Right renal cortex interstitium (tissue), 3 donors: ENCODE measurements around the gene EWSR1. TPM values are rescaled to one million over a fixed set of nuclear protein-coding genes. Genes with fewer than 3 reads are reported as not detected.
A peak's percentile ranks its signal among the peaks of the same experiment; 100 is the strongest.
"Not testable (repeated sequence)": the region's sequence is repeated elsewhere in the genome, so short reads cannot be mapped to it uniquely, and the experiment has no call there.

ENCODE experiments used
- DNase-seq, 3 donors: peaks; one replicate each; pipeline ENCODE4 v3.0.0-alpha.2; 2013; ENCODE audit warnings: low read depth in 3 of 3, low spot score in 2 of 3
- polyA plus RNA-seq, 3 donors: library from polyadenylated mRNA; unstranded; fragments of 120-200 nt; gene quantifications; one replicate each; pipeline ENCODE4 v1.2.1, GENCODE V29; 2013; ENCODE audit not compliant: insufficient read length in 3 of 3

Gene EWSR1
- polyA plus RNA-seq, 3 donors = 287 to 335 (median 320) TPM

DNA sequence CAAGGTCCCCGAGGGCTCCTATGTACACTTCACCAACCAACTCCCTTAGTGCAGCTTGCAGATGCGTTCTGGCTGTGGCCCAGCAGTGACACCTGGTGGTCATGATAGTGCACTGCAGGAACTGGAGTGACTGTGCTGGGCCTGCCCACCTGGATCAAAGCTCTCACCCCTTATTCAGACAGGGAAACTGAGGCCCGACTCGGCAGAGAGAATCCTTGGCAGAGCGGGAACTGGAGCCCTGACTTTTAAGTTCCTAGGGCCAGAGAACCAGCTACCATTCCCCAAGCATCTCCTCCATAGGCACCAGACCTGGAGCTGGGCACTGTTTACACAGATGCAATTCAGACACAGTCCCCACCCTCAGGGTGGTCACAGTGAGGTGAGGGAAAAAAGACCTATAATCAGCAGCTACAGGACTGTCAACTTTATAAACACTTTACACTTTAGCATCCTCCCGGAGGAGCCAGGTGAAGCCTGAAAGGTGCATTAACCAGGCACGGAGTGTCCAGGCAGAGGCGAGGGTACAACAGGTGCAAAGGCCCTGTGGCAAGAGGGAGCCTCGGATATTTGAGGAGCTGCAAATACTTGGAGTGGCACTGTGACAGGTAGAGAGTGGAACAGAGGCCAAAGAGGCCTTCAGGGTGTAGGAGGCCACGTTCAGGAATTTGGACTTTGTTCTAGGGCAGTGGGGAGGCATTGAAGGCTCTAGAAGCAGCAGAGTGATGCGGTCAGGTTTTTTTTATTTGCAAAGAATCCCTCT is 22.3 kb upstream of the EWSR1 start:
- peak in 2 of 3 donors; percentile 32 to 44 for DNase-seq

DNA sequence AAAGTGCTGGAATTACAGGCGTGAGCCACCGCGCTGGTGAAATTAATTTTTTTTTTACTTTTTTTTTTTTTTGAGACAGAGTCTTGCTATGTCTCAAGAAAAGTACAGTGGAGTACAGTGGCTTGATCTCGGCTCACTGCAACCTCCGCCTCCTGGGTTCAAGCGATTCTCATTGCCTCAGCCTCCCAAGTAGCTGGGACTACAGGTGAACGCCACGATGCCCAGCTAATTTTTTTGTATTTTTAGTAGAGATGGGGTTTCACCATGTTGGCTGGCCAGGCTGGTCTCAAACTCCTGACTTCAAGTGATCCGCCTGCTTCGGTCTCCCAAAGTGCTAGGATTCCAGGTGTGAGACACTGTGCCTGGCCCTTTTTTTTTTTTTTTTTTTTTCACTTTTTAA is 20.2 kb upstream of the EWSR1 start:
- DNase-seq = not testable (repeated sequence)

DNA sequence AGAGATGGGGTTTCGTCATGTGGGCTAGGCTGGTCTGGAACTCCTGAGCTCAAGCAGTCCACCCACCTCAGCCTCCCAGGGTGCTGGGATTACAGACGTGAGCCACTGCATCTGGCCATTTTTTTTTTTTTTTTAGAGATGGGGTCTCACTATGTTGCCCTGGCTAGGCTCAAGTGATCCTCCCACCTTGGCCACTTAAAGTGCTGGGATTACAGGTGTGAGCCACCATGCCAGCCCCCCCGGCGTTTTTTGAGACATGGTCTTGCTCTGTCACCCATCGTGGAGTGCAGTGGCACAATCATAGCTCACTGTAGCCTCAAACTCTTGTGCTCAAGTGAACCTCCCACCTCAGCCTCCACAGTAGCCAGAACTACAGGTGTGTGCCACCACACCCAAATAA is 16.8 kb upstream of the EWSR1 start:
- no peak for DNase-seq

DNA sequence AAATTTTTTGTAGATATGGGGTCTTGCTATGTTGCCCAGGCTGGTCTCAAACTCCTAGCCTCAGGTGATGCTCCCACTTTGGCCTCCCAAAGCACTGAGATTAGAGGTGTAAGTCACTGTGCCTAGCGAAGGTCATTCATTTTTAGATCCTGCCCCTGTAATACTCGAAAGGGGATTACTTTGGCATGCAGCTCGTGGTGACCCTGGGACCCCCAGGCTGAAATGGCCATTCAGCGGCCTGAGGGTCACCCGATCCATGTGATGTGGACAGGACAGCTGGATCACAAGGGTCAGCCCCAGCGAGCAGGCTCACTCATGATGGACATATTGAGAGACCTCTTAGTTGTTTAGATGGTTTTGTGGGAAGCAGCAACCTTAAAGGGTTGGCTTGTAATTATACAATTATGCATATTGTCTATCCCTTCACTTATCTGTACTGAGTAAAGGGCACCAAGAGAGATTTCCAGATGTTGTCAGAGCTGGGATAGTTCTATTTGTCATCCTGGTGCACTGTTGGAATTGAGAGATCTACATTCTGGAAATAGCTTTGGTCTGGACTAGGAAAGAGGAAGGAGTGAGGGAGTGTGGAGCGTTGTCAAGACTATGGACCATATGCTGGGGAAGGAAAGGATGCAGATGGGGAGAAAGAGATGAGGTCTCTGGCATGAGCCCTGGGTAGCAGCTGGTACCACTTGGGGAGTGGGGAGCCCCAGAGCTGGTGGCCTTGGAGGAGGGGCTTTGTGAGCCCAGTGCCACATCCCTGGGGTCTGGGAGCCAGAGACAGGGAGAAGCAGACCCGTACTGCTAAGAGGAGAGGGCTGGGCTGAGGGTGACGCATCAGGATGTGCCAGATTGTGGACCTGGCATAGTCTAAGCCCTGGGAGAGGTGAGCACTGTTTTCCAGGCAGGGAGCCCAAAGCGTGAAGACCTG is 15.8 kb upstream of the EWSR1 start:
- DNase-seq = no peak

DNA sequence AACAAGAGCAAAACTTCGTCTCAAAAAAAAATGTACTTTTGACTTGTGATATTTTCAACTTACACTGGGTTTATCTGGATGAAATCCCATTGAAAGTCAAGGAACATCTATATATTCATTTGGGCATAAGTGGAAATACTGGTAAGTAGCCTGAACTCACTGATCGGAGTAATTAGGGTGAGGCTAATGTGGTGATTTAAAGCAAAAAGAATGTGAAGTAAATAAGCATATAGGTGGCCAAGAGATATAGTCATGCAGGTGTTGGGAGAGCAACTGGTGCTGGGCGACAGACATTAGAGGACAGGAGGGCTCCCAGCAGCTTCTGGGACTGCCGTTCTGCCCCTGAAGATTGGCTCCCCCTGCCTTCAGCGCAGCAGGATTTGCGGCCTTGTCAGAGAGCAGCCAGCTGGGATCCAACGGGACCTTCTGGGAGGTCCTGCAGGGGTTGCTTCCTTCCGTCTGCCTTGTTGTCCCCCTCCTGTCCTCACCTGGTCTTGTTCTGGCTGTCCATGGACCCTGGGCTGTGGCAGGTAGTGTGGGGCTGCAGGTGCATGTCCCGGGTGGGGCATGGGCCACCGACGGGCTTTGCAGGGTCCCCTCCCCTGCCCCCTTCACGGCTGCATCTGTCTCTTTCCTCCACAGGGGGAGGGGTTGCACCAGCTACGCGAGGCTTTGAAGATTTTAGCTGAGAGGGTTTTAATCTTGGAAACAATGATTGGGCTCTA is 14.3 kb upstream of the EWSR1 start:
- DNase-seq = no peak

DNA sequence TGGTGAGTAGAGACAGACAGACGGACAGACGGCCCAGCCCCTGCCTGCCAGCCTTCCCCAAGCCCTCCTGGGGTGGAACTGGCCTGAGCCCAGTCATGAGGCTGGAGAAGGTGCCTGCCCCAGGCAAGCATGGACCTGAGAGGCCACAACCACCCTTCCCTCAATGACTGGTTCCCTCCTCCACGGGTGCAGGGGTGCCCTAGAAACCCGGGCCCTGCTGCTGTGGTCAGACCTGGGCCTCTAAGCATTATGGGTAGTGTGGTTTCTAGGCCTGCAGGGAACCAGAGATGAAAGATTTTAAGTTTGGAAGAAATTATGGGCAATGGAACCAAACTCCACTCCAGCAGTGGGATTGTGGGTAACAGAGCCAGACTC is 13.8 kb upstream of the EWSR1 start:
- no peak for DNase-seq

DNA sequence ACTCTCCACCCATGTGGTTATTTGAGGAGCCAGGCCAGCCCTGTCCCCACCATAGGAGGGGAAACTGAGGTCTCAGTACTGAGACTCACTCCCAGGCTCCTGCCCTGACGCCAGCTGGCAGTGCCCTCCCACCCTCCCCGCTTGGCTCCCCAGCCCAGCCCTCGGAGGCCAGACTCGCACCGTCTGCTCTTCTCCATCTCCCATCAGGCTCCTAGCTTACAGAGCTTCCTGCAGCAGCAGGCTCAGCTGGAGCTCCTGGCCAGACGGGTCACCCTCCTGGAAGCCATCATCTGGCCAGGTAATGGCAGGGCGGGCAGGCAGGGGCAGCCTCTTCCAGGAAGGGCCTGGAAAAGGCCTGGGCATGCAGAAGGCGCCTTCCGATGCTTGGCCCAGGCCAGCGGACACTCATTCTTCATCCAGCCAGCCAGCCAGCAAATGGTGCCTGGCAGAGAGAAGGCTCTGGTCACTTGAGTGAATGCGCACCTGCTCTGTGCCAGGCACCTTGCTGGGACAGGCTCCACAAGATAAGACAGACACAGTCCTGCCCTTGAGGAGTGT is 12.9 kb upstream of the EWSR1 start:
- DNase-seq = no peak

DNA sequence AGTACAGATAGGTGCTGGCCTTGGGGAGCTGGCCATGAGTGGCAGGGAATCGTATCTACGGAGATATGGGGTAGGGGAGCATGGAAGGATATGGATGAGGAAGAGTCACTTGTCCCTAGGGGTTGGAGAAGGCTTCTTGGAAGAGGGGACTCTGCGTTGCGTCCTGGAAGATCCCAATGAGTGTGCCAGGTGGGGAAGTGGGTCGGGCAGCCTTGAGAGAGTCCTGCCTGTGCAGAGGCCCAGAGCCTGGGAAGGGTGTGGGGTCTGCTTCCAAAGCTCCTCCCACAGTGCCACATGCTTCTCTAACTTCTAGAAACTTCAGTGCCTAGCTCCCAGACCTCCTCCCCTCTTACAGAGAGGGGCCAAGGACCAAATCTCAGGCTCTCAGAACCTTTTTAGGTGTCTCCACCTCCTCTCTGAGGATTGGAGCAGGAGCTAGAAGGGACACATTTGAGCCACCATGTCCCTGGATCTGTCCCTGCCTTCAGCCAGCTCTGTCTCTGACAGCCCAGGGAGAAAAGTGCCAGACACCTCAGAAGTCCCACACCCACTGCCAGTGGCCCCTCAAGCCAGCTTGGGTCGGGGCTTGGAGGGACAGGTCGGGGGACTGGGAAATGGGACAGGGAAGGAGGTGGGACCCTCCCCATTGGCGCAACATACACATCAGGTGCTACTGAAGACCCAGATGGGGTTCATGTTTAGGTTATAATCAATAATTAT is 11.3 kb upstream of the EWSR1 start:
- DNase-seq = no peak

DNA sequence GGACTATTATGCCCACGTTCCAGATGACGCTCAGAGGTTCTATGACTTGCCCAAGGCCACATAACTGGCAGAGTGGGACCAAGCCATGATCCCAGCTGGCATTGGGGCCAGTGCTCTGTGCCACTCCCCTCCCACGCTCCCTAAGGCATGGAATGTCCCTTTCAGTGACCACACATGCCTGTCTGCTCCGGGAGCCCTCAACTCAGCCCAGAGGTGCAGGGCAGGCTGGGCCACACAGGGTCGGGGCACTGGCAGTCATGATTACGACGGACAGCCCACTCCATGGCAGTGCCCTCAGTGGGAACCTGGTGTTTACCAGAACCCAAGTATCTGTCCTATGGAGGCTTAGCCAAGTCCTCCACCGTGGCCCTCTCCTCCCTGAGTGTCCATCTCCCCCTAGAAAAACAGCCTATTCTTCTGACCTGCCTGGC is 10.3 kb upstream of the EWSR1 start:
- DNase-seq = no peak

DNA sequence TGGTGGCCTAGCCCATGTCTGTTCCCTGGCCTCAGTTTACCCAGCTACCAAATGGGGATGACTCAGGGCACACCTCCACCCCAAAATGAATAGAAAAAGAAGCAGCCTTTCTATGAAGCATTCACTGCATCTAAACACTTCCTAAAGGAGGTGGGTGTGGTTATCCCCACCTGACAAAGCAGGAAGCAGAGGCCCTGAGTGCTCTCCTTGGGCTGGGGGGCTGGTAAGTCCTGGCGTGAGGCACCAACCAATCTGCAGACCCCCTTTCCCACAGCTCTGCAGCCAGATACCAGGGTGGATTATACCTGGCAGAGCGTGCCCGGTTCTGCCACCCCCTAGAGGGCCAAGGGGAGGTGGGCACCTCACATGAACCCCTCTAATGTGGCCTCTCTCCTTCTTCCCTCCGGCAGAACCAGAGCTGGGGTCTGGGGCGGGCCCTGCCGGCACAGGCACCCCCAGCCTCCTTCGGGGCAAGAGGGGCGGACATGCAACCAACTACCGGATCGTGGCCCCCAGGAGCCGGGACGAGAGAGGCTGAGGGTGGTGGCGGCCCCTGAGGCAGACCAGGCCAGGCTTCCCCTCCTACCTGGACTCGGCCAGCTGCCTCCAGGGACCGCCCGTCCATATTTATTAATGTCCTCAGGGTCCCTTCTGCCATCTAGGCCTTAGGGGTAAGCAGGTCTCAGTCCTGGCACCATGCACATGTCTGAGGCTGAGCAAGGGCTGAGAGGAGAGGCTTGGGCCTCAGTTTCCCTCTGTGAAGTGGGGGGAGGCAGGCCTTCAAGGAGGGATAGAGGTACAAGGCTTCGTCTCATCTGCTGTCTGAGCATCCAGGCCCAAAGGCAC is 9.4 kb upstream of the EWSR1 start:
- no peak for DNase-seq

DNA sequence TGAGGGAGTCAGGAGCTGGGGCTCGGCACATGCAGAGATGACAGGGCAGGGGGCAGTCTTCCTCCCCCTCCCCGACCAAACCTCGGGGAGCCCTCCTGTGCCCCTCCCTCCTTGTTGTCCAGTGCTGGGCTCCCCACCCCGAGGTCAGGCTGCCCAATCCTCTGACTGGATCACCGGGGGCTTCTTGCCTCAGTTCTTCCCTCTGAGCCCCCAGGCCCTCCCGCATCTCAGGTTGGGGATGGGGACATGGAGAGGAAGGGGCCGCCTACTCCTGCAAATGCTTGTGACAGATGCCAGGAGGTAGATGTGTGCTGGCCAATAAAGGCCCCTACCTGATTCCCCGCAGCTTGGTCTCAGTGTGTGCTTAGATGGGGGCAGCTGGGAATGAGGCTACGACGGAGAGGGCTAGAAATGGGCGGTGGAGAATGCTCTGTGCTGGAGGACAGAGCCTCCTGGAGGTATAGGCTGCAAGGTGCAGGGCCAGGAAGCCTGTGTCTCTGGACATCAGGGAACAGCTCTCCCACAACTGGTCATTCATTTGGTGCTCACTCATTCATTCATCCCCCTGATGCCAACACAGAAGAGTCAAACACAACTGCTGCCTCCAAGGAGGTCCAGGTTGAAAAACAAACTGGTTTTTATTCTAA is 8.7 kb upstream of the EWSR1 start:
- no peak for DNase-seq

DNA sequence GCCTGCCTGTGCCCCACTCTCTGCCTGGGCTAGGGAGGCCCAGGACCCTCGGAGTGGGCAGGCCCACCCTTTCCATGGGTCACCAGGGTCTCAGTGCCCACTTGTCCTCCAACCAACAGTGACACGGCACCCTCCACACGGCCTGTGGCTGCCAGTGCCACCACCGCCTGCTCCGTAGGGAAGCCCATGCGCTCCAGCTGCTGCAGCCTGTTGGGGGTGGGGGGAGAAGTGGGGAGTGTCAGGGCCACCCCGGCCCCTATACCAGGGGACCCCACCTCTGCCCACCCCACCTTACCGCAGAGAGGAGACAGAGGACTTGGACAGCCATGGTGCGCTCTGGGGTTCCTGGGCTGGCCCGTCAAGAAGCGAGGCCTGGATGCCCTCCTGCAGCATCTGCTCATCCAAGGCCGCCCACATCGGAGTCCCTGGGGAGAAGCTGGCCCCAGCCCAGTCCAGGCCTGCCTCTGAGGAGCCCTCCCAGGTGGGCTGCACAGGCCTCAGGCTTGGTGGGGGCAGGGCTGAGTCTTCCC is 8.0 kb upstream of the EWSR1 start:
- no peak for DNase-seq

DNA sequence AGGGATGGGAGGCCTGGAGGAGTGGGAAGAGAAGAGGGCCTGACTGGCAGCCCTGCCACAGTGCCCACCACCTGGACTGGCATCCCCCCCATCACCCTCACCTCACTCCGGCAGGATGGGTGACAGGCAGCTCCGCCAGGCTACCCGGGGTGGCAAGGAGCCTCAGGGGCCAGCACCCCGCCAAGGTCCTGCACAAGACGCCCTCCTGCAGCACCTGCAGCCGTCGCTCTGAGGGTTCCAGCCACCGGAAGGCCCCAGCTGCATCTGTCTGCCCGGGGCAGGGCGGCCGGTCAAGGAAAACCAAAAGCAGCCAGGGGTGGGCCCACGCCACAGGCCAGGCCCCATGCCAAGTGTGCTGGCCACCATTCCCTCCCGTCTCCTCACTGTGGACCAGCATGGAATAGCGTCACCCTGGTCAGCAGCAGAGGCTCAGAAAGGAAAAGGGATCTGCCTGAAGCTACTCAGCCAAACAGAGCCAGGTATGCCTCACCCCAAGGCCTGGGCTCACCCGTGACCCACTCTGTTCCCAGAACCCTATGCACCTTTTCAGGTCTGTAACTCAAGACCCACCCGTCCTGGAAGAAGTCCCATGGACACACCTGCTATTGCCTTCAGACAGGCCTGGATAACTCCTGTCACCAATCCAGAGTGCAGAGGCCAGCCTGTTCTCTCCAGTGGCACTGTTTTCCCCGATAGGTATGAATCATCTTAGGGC is 7.3 kb upstream of the EWSR1 start:
- no peak for DNase-seq

DNA sequence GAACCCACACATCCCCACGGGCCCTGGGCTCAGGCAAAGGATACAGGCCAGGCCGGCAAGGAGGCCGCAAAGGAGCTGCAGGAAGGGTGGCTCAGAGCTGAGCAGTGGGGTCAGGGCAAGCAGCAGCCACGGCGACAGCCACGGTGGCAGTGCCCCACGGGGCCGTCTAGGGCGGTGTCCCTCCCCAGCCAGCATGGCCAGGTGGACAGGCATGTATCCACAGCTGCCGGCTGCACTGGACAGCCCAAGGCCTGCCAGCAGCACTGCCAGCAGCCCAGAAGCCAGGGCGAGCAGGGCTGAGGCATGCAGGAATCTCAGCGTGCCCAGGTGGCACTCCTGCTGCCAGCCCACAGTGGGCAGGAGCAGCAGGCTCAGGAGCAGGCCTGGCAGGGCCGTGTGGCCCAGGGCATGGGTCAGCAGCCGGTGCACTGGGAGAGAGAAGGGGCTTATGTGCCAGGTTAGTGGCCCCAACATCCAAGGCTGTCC is 4.2 kb upstream of the EWSR1 start:
- DNase-seq = no peak

DNA sequence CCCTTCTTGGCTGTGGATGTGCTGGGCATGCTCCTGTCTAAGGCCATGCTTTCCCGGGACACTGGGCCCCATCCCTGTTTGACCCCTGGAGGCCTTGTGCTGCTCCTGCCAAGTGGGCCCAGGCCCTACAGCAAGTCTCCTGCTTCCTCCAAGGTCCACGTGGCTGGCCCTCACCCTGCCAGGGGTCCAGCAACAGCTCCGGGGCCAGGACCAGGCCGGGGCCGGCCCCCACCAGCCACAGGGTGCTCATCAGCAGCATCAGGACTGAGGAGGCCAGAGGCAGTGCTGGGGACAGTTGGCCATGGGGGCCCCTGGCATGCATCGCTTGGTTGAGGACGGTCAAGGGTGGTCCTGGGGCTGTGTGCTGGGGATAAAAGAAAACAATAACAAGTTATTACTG is 2.8 kb upstream of the EWSR1 start:
- no peak for DNase-seq

DNA sequence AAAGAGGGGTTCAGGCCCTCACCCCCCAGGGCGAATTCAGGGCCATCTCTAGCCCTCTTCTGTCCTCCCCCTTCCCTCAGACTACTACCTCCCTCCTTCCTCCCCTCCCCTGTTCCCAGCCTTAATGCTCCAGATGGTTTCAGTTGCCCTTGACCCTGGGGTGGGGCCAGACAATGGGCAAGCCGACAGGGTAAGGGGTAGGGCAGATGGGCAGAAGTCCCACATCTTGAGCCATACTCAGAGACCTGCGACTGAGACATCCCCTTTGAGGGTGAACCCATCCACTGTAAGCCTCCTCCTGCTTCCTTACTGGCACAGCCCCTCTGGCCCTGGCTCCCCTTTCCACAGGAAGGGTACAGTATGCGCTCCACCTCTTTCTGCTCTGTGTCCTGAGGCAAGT is 2.1 kb upstream of the EWSR1 start:
- DNase-seq = no peak

DNA sequence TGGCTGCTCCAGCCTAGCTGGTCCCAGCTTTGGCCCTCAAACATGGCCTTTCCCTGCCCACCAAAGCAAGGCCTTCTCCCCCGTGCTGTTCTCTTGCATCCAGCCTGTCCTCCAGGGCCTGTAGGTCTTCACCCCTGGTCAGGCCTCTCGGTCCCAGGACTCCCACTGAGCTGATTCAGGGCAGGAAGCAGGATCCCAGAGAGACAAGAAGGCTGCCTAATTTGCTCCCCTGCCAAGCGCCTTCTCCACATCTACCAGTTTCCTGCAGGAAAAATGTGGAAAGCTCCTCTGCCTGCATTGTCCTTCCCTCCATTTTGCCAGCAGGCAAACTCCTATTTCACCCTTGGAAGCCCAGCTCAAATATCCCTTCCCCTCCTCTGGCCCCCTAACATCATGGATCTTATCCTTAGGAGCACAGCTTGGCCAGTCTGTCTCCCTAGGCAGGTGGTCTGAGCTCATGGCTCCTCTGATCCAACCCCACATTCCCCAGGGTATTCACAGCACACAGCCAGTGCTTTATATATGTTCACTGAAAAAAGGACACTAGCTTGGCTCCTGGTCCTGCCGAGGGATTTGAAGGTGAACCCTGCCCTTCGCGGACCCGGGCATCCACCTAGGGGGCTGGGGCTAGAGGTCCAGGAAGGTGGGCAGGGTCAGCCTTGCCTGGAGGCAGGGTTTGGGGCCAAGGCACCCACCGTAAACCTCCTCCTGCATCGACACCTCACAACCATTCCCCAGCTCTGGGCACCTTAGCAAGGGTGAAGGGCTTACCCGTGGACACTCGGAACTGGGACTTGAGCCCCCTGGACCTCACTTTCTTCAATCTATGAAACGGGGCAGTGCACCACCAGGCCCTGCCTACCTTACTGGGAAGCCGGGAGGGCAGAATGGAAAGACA is 1.3 kb upstream of the EWSR1 start:
- no peak for DNase-seq
